DOHH2 (cell line): ENCODE results near the gene BEX1.
"Not testable (repeated sequence)": the region's sequence is repeated elsewhere in the genome, so short reads cannot be mapped to it uniquely, and the experiment has no call there.

Source experiments
- H3F3A ChIP-seq: fragments of 200-600 bp; sonication (generic), shearing (Covaris generic); 2 replicates; pipeline ENCODE4 v1.6.0; 2016; ENCODE audit warnings: antibody characterized with exemption, mild to moderate bottlenecking; ENCODE audit not compliant: control insufficient read depth, insufficient read depth
- H3K27ac ChIP-seq: fragments of 200-600 bp; sonication (generic); 2 replicates; pipeline ENCODE4 v1.5.1; 2014; ENCODE audit warnings: low read depth, mild to moderate bottlenecking, low read length, moderate library complexity
- H3K27me3 ChIP-seq: fragments of 200-600 bp; sonication (generic); 2 replicates; pipeline ENCODE4 v1.6.1; 2014; ENCODE audit warnings: mild to moderate bottlenecking, low read length, mixed read lengths; ENCODE audit not compliant: control insufficient read depth
- H3K36me3 ChIP-seq: fragments of 200-600 bp; sonication (generic); 2 replicates; pipeline ENCODE4 v1.6.1; 2014; ENCODE audit warnings: mild to moderate bottlenecking, low read length, moderate library complexity, mixed read lengths; ENCODE audit not compliant: control insufficient read depth
- H3K4me1 ChIP-seq: fragments of 200-600 bp; sonication (generic); 2 replicates; pipeline ENCODE4 v1.6.1; 2014; ENCODE audit warnings: mild to moderate bottlenecking, low read length, mixed read lengths; ENCODE audit not compliant: control insufficient read depth
- H3K4me2 ChIP-seq: fragments of 200-600 bp; sonication (generic); 2 replicates; pipeline ENCODE4 v1.6.0; 2014; ENCODE audit warnings: mild to moderate bottlenecking, low read length, moderate library complexity
- H3K4me3 ChIP-seq: fragments of 200-600 bp; sonication (generic); 2 replicates; pipeline ENCODE4 v1.5.1; 2014; ENCODE audit warnings: mild to moderate bottlenecking, low read length, mixed read lengths
- H3K79me2 ChIP-seq: fragments of 200-600 bp; sonication (generic); 2 replicates; pipeline ENCODE4 v1.6.1; 2014; ENCODE audit warnings: mild to moderate bottlenecking, low read length, mixed read lengths; ENCODE audit not compliant: control insufficient read depth
- H3K9me2 ChIP-seq: fragments of 200-600 bp; sonication (generic); replicated peaks from 2 replicates; pipeline ENCODE4 v1.6.1; 2014; ENCODE audit warnings: mild to moderate bottlenecking, low read length, mixed read lengths; ENCODE audit not compliant: control insufficient read depth
- H3K9me3 ChIP-seq: fragments of 200-600 bp; sonication (generic); 2 replicates; pipeline ENCODE4 v1.6.1; 2014; ENCODE audit warnings: antibody characterized with exemption, low read length, mixed read lengths; ENCODE audit not compliant: control insufficient read depth, insufficient read depth
- H4K20me1 ChIP-seq: fragments of 200-600 bp; sonication (generic); 2 replicates; pipeline ENCODE4 v1.6.0; 2014; ENCODE audit warnings: low read depth, mild to moderate bottlenecking, antibody characterized with exemption, low read length, moderate library complexity; ENCODE audit not compliant: control insufficient read depth, insufficient read depth
- CTCF ChIP-seq: fragments of 200-600 bp; sonication (generic); IDR thresholded peaks from one replicate; pipeline ENCODE4 v1.5.1; 2014; ENCODE audit warnings: antibody characterized with exemption, mild to moderate bottlenecking, low read depth, low read length; ENCODE audit not compliant: poor library complexity, severe bottlenecking
- EZH2phosphoT487 ChIP-seq: fragments of 200-600 bp; sonication (generic); IDR thresholded peaks from 2 replicates; pipeline ENCODE4 v1.6.1; 2017; ENCODE audit warnings: borderline replicate concordance, mild to moderate bottlenecking, antibody characterized with exemption, low read length, moderate library complexity, mixed read lengths

The BEX1 gene

GRCh38 chrX:103063918-103064434, at the start of gene BEX1:
TSS of gene BEX1 (minus strand) at chrX:103064171. CDS start at chrX:103063274, 897 bp downstream.
- TF ChIP-seq CTCF (no peak), EZH2phosphoT487 (no peak)
- no peaks in the 10 kb centered on the region for H3K9me2 ChIP-seq
- H3K36me3 ChIP-seq, result no peaks in the 10 kb centered on the region
- H3K4me1 ChIP-seq, result no peaks in the 10 kb centered on the region
- no peaks in the 10 kb centered on the region for H3K27me3 ChIP-seq
- no peak within 1 kb of the TSS for H3K4me3 ChIP-seq
- no peak within 1 kb of the TSS for H3K27ac ChIP-seq
- H3K79me2 ChIP-seq, result no peaks in the 10 kb centered on the region
- H3F3A ChIP-seq, result no peaks in the 10 kb centered on the region
- H4K20me1 ChIP-seq, result no peaks in the 10 kb centered on the region
- H3K9me3 ChIP-seq, result no peaks in the 10 kb centered on the region
- no peak within 1 kb of the TSS for H3K4me2 ChIP-seq

DNA sequence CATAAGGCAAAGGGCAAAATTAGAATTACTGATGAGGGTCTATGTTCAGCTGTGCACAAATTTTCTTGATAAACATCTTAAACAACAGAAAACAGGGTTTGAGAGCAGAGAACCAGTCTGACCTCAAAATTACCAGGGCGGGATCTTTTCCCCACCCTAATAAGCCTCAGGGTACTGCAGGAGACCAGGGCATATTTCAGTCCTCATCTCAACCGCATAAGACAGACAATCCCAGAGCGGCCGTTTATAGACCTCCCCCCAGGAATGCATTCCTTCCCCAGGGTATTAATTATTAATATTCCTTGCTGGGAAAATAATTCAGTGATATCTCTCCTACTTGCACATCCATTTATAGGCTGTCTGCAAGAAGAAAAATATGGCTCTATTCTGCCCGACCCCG, 45.5 kb upstream of the BEX1 start:
- H3F3A ChIP-seq, H3K27ac ChIP-seq, H3K9me3 ChIP-seq, H3K4me3 ChIP-seq, H4K20me1 ChIP-seq, H3K27me3 ChIP-seq, H3K4me2 ChIP-seq, H3K36me3 ChIP-seq, H3K79me2 ChIP-seq, H3K4me1 ChIP-seq, H3K9me2 ChIP-seq: not testable (repeated sequence)

DNA sequence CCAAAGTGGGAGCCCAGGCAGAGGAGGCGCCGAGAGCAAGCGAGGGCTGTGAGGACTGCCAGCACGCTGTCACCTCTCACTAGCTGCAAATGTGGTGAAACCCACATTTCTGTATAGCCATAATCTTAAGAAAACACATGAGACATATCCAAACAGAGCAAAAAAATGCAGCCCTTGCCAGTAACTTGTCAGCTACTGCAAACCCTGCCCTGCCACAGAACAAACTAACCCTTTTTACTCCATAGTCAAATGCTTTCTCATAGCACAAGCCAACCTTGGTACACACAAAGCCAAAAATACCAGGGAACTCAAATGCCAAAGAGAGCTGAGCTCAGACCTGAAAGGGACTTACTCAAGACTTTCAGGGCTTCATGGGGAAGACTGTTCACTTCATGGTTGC, 43.9 kb upstream of the BEX1 start:
- Histone ChIP-seq H3F3A (no peaks in the 10 kb centered on the region), H3K4me3 (no peak overlapping the region), H3K4me2 (no peak overlapping the region), H3K36me3 (no peaks in the 10 kb centered on the region), H3K79me2 (no peaks in the 10 kb centered on the region), H3K27me3 (no peaks in the 10 kb centered on the region), H3K9me2 (no peaks in the 10 kb centered on the region), H3K4me1 (no peaks in the 10 kb centered on the region), H3K27ac (no peak overlapping the region), H3K9me3 (no peaks in the 10 kb centered on the region), H4K20me1 (no peaks in the 10 kb centered on the region)
- TF ChIP-seq EZH2phosphoT487 (no peak), CTCF (no peak)

DNA sequence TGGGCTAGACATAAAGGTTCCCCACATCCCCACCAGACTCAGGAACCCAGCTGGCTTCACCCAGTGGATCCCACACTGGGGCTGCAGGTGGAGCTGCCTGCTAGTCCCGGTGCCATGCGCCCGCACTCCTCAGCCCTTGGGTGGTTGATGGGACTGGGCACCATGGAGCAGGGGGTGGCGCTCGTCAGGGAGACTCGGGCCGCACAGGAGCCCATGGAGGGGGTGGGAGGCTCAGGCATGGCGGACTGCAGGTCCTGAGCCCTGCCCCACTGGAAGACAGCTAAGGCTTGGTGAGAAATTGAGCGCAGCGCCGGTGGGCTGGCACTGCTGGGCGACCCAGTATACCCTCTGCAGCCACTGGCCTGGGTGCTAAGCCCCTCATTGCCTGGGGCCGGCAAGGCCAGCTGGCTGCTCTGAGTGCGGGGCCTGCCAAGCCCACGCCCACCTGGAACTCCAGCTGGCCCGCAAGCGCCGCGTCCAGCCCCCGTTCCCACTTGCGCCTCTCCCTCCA, 43.3 kb upstream of the BEX1 start:
- H3K36me3 ChIP-seq, H3K27ac ChIP-seq, H3F3A ChIP-seq, H3K79me2 ChIP-seq, H3K4me3 ChIP-seq, H3K4me1 ChIP-seq, H3K4me2 ChIP-seq, H3K9me3 ChIP-seq, H3K27me3 ChIP-seq, H4K20me1 ChIP-seq, H3K9me2 ChIP-seq: not testable (repeated sequence)

- H3K4me2 ChIP-seq, H3K4me1 ChIP-seq, H3K9me3 ChIP-seq, H3F3A ChIP-seq, H4K20me1 ChIP-seq, H3K36me3 ChIP-seq, H3K79me2 ChIP-seq, H3K27ac ChIP-seq, H3K27me3 ChIP-seq, H3K4me3 ChIP-seq, H3K9me2 ChIP-seq: not testable (repeated sequence)
Observed at GRCh38 chrX:103104370-103104769, 40.4 kb upstream of the BEX1 start.

DNA sequence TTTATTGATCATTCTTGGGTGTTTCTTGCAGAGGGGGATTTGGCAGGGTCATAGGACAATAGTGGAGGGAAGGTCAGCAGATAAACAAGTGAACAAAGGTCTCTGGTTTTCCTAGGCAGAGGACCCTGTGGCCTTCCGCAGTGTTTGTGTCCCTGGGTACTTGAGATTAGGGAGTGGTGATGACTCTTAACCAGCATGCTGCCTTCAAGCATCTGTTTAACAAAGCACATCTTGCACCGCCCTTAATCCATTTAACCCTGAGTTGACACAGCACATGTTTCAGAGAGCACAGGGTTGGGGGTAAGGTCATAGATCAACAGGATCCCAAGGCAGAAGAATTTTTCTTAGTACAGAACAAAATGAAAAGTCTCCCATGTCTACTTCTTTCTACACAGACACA, 39.9 kb upstream of the BEX1 start:
- not testable (repeated sequence) for H3K36me3 ChIP-seq, H3F3A ChIP-seq, H3K79me2 ChIP-seq, H3K9me2 ChIP-seq, H3K4me3 ChIP-seq, H4K20me1 ChIP-seq, H3K4me2 ChIP-seq, H3K4me1 ChIP-seq, H3K27me3 ChIP-seq, H3K27ac ChIP-seq, H3K9me3 ChIP-seq
